GM12878 (cell line): ENCODE results near the gene TTC23L. TPM values are rescaled to one million over a fixed set of nuclear protein-coding genes. Genes with fewer than 3 reads are reported as not detected.

Experiments used
- ATAC-seq: fragments of 200-7000 bp; cut with Tn5 transposase; 3 replicates; pipeline ENCODE4 v1.9.1; 2020; ENCODE audit warnings: mild to moderate bottlenecking, moderate library complexity
- BruUV-seq: library from RNA; stranded (reverse); fragments of 400-500 nt; replicated peaks from 2 replicates; lab custom pipeline; 2021; lab: Mats Ljungman, UMichigan
- CTCF ChIA-PET: fragments of 300-600 bp; sonication (Branson Sonifier 250); formaldehyde crosslinking; extraction: SDS; loops from one replicate; lab custom pipeline; 2021; ENCODE audit warnings: inconsistent platforms; lab: Yijun Ruan, JAX
- POLR2A ChIA-PET: fragments of 350-600 bp; formaldehyde crosslinking; extraction: SDS; loops from one replicate; lab custom pipeline; 2021; ENCODE audit warnings: inconsistent platforms; lab: Charles Lee
- RAD21 ChIA-PET: fragments of 300-600 bp; sonication (Branson Sonifier 250); formaldehyde crosslinking; loops from one replicate; lab custom pipeline; 2023; ENCODE audit warnings: antibody characterized with exemption; ENCODE audit not compliant: unreplicated experiment; lab: Charles Lee
- SMC1A ChIA-PET: fragments of 300-600 bp; sonication (Branson Sonifier 250); formaldehyde crosslinking; loops from one replicate; lab custom pipeline; 2023; ENCODE audit not compliant: unreplicated experiment, uncharacterized antibody; lab: Charles Lee
- DNase-seq: peaks from one replicate; pipeline ENCODE4 v3.0.0-alpha.2; 2011; ENCODE audit warnings: low read depth, low spot score
- FAIRE-seq: peaks from 3 replicates; lab custom pipeline; 2011; peaks lifted over from hg19 to GRCh38; lab: Jason Lieb, UNC
- H2AFZ ChIP-seq: 2 replicates; pipeline ENCODE4 v1.6.0; 2011; ENCODE audit warnings: low read depth, low read length, control low read depth; ENCODE audit not compliant: control insufficient read depth
- H3K27ac ChIP-seq: 2 replicates; pipeline ENCODE4 v1.5.1; 2011; ENCODE audit warnings: control low read depth; ENCODE audit not compliant: control insufficient read depth, insufficient read depth
- H3K27me3 ChIP-seq, 2 experiments: replicated peaks in 1 of 2; 2 replicates each; pipeline versions ENCODE4 v1.6.0 to v1.6.1; 2011; ENCODE audit warnings: low read length in 1 of 2; ENCODE audit not compliant: control insufficient read depth in 2 of 2, insufficient read depth in 2 of 2
- H3K36me3 ChIP-seq, 2 experiments: 2 replicates each; pipeline ENCODE4 v1.5.1; 2011; ENCODE audit warnings: low read length in 1 of 2; ENCODE audit not compliant: control insufficient read depth in 2 of 2, insufficient read depth in 2 of 2
- H3K4me1 ChIP-seq: 2 replicates; pipeline ENCODE4 v1.6.1; 2011; ENCODE audit warnings: mild to moderate bottlenecking, low read length, moderate library complexity, mixed read lengths; ENCODE audit not compliant: control insufficient read depth, insufficient read depth
- H3K4me2 ChIP-seq: 2 replicates; pipeline ENCODE4 v1.6.0; 2011; ENCODE audit warnings: control low read depth; ENCODE audit not compliant: control insufficient read depth, insufficient read depth
- H3K4me3 ChIP-seq: fragments of 200-600 bp; sonication (generic); 2 replicates; pipeline ENCODE4 v1.5.1; 2016
- H3K79me2 ChIP-seq: 2 replicates; pipeline ENCODE4 v1.6.0; 2011; ENCODE audit warnings: low read length; ENCODE audit not compliant: control insufficient read depth, insufficient read depth
- H3K9ac ChIP-seq: 2 replicates; pipeline ENCODE4 v1.8.0; 2011; ENCODE audit warnings: low read length, control low read depth, mixed read lengths; ENCODE audit not compliant: control insufficient read depth, insufficient read depth
- H3K9me3 ChIP-seq: replicated peaks from 3 replicates; pipeline ENCODE4 v1.5.1; 2011; ENCODE audit warnings: mild to moderate bottlenecking, low read length; ENCODE audit not compliant: control insufficient read depth, insufficient read depth
- H4K20me1 ChIP-seq: 2 replicates; pipeline ENCODE4 v1.6.0; 2011; ENCODE audit not compliant: control insufficient read depth, insufficient read depth
- ATF7 ChIP-seq: fragments of 450-650 bp; IDR thresholded peaks from 2 replicates; pipeline ENCODE4 v1.6.1; 2016; ENCODE audit warnings: low read depth, mild to moderate bottlenecking
- NR2C1 ChIP-seq: fragments of 450-650 bp; IDR thresholded peaks from 2 replicates; pipeline ENCODE4 v1.6.1; 2017; ENCODE audit warnings: antibody characterized with exemption, mild to moderate bottlenecking, moderate library complexity
- POLR2AphosphoS2 ChIP-seq: IDR thresholded peaks from 2 replicates; pipeline ENCODE4 v1.6.1; 2011; ENCODE audit warnings: low read depth, mild to moderate bottlenecking, low read length, improper control_type of control experiment, moderate library complexity
- RAD21 ChIP-seq: IDR thresholded peaks from 2 replicates; pipeline ENCODE4 v1.6.1; 2011; ENCODE audit warnings: mild to moderate bottlenecking, low read depth, low read length, moderate library complexity; ENCODE audit not compliant: insufficient read depth
- SMC3 ChIP-seq: IDR thresholded peaks from 2 replicates; pipeline ENCODE4 v1.6.1; 2011; ENCODE audit warnings: low read length, improper control_type of control experiment, borderline replicate concordance
- SREBF2 ChIP-seq: IDR thresholded peaks from 2 replicates; pipeline ENCODE4 v1.6.1; 2012; ENCODE audit warnings: mild to moderate bottlenecking, low read length
- YY1 ChIP-seq: IDR thresholded peaks from 2 replicates; pipeline ENCODE4 v1.6.1; 2011; ENCODE audit warnings: low read depth, mild to moderate bottlenecking, low read length
- WGBS: methylation state at CpG from one replicate; pipeline ENCODE4 v1.1.6; 2016; ENCODE audit warnings: low lambda C conversion rate; ENCODE audit not compliant: insufficient replicate concordance, insufficient coverage; ENCODE audit errors: missing lambda C conversion rate; 5-methylcytosine and 5-hydroxymethylcytosine counted together
- in situ Hi-C: fragments of 300-500 bp; cut with MboI; formaldehyde crosslinking; loops from 9 replicates; pipeline ENCODE4 v1.14.3; 2018; ENCODE audit warnings: mixed read lengths
- intact Hi-C: fragments of 100-400 bp; cut with micrococcal nuclease; formaldehyde crosslinking; loops from one replicate; pipeline ENCODE4 v1.14.2; 2022; ENCODE audit not compliant: unreplicated experiment
- polyA plus RNA-seq, 11 experiments: library from polyadenylated mRNA; depleted of rRNA in 4 of 11; unstranded in 6 of 11; stranded (reverse) in 5 of 11; fragments of >200 nt; fragmentation: Nextera tagmentation in 4 of 11; fragmentation: Illumina TruSeq in 1 of 11; extraction: Ambion mirVana in 4 of 11; extraction: Trizol in 1 of 11; gene quantifications; 1 replicate in 1 of 11; 2 replicates in 10 of 11; pipeline versions ENCODE4 v1.2.1 to v1.2.3, GENCODE V29; 2011 to 2016; ENCODE audit warnings: inconsistent platforms in 2 of 11, missing spikeins in 2 of 11, low read depth in 1 of 11
- total RNA-seq, 4 experiments: library from RNA; depleted of rRNA in 3 of 4; stranded (reverse); fragments of >200 nt in 3 of 4; fragmentation: Illumina TruSeq in 1 of 4; extraction: Trizol in 1 of 4; gene quantifications; 2 replicates each; pipeline versions ENCODE4 v1.2.1 to v1.2.3, GENCODE V29; 2013 to 2021
- TF ChIP-seq, protein P1 (sequence below), 3 experiments: IDR thresholded peaks in 2 of 3; conservative IDR thresholded peaks in 1 of 3; 2 replicates each; pipeline ENCODE4 v1.5.1; 2011; ENCODE audit warnings: low read depth in 3 of 3, low read length in 3 of 3, mild to moderate bottlenecking in 3 of 3, control low read depth in 2 of 3, moderate library complexity in 2 of 3, inconsistent platforms in 1 of 3, mixed read lengths in 1 of 3; ENCODE audit not compliant: control insufficient read depth in 2 of 3, insufficient read depth in 1 of 3; ENCODE audit errors: extremely low read depth in 1 of 3

Gene TTC23L
- total and polyA plus RNA-seq, 10 of the 15 experiments (the other 5 are each of a cell fraction or from before 2014, with no cell fraction given) = 0.09 to 0.34 TPM; not detected in 8

- Histone ChIP-seq H2AFZ (no peak overlapping the region), H3K4me1 (no peaks in the 10 kb centered on the region), H4K20me1 (no peaks in the 10 kb centered on the region), H3K9me3 (no peaks in the 10 kb centered on the region), H3K4me3 (no peak overlapping the region), H3K36me3 (no peaks in the 10 kb centered on the region), H3K79me2 (no peaks in the 10 kb centered on the region), H3K9ac (no peak overlapping the region), H3K4me2 (no peak overlapping the region), H3K27ac (no peak overlapping the region), H3K27me3 (no peaks in the 10 kb centered on the region)
- ChIA-PET CTCF (interaction anchor here (0.5 to 5.7 kb wide), 25 partner anchors 9 to 430 kb away, joined by 3 to 44 read pairs (median 5); partner anchors contain the start of genes BRIX1, DNAJC21 and RAD1), SMC1A (interaction anchor here (0.8 to 2.6 kb wide), 11 partner anchors 12 to 416 kb away, joined by 3 to 19 read pairs (median 4); no protein-coding TSS in a partner anchor), RAD21 (interaction anchor here (0.9 to 1.6 kb wide), 6 partner anchors 17 to 424 kb away, joined by 3 to 8 read pairs (median 4); partner anchors contain the start of genes BRIX1 and RAD1), POLR2A (interaction anchor here (0.9 kb wide), 1 partner anchor 365 kb away, joined by 3 read pairs; no protein-coding TSS in a partner anchor)
- intact Hi-C loops = loop anchor here (1.0 kb wide), 3 partner anchors 375 to 424 kb away; no protein-coding TSS in a partner anchor
- ATAC-seq (peak; percentile 94), DNase-seq (no peak), FAIRE-seq (peak; percentile 89)
- BruUV-seq = no TSS peak
- TF ChIP-seq SMC3 (peak; percentile 97), SREBF2 (no peak), ATF7 (no peak), RAD21 (peak; percentile 90), YY1 (peak; percentile 57), NR2C1 (no peak), POLR2AphosphoS2 (no peak)
- TF ChIP-seq, protein P1, sequence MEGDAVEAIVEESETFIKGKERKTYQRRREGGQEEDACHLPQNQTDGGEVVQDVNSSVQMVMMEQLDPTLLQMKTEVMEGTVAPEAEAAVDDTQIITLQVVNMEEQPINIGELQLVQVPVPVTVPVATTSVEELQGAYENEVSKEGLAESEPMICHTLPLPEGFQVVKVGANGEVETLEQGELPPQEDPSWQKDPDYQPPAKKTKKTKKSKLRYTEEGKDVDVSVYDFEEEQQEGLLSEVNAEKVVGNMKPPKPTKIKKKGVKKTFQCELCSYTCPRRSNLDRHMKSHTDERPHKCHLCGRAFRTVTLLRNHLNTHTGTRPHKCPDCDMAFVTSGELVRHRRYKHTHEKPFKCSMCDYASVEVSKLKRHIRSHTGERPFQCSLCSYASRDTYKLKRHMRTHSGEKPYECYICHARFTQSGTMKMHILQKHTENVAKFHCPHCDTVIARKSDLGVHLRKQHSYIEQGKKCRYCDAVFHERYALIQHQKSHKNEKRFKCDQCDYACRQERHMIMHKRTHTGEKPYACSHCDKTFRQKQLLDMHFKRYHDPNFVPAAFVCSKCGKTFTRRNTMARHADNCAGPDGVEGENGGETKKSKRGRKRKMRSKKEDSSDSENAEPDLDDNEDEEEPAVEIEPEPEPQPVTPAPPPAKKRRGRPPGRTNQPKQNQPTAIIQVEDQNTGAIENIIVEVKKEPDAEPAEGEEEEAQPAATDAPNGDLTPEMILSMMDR (IDR thresholded peaks at IDR 0.05 in 2 of 3, conservative IDR thresholded peaks at IDR 0.05 in 1 of 3; ENCODE audit: control insufficient read depth in 2 of 3, extremely low read depth in 1 of 3, insufficient read depth in 1 of 3, low read depth in 3 of 3, low read length in 3 of 3) = peak; percentile 77 to 82 (median 79)
- WGBS = 14% methylated on average over 3 of the region's 3 CpGs
- in situ Hi-C loops = no loop called here
These were observed 59.4 kb downstream of the TTC23L start for GRCh38 chr5:34898258-34898895.
